Muscle of leg (tissue), 11 donors: Measurements from ENCODE around the gene CAMK2G. TPM values are rescaled to one million over a fixed set of nuclear protein-coding genes. Genes with fewer than 3 reads are reported as not detected.

Experiments used
- DNase-seq: peaks from one replicate; pipeline ENCODE4 v3.0.0; 2013
- H3K27ac ChIP-seq: one replicate; pipeline ENCODE4 v1.5.1; 2013; ENCODE audit warnings: mild to moderate bottlenecking, low read length, control low read depth
- H3K27me3 ChIP-seq: one replicate; pipeline ENCODE4 v1.6.1; 2013; ENCODE audit warnings: low read length; ENCODE audit not compliant: control insufficient read depth, insufficient read depth
- H3K36me3 ChIP-seq: one replicate; pipeline ENCODE4 v1.6.1; 2013; ENCODE audit warnings: low read length; ENCODE audit not compliant: control insufficient read depth, insufficient read depth
- H3K4me1 ChIP-seq: one replicate; pipeline ENCODE4 v1.6.1; 2013; ENCODE audit warnings: low read length; ENCODE audit not compliant: control insufficient read depth, insufficient read depth
- H3K4me3 ChIP-seq: one replicate; pipeline ENCODE4 v1.5.1; 2013; ENCODE audit warnings: low read length, control low read depth
- H3K9me3 ChIP-seq: replicated peaks from 2 replicates; pipeline ENCODE4 v1.6.1; 2013; ENCODE audit warnings: low read depth, low read length; ENCODE audit not compliant: control insufficient read depth
- WGBS: methylation state at CpG from one replicate; pipeline ENCODE4 v1.1.5; 2013; ENCODE audit warnings: missing lambda C conversion rate; ENCODE audit not compliant: insufficient coverage; 5-methylcytosine and 5-hydroxymethylcytosine counted together
- polyA plus RNA-seq, 8 donors: library from polyadenylated mRNA; unstranded; fragments of 120-200 nt; gene quantifications; one replicate each; pipeline versions ENCODE4 v1.2.1 to v1.2.3, GENCODE V29; 2013; ENCODE audit warnings: inconsistent platforms in 1 of 8, low replicate concordance in 1 of 8; ENCODE audit not compliant: insufficient read length in 8 of 8, insufficient read depth in 1 of 8
- total RNA-seq: library from RNA; stranded (reverse); fragments of 120-200 nt; gene quantifications from one replicate; pipeline ENCODE4 v1.2.4, GENCODE V29; 2013

The CAMK2G gene
- total and polyA plus RNA-seq, 9 donors = 18.4 to 34.7 (median 25.3) TPM

- Histone ChIP-seq H3K9me3 (no peaks in the 10 kb centered on the region), H3K4me3 (no peak overlapping the region), H3K4me1 (peaks cover 40% of the 10 kb centered on the region), H3K27ac (no peak overlapping the region), H3K27me3 (no peaks in the 10 kb centered on the region), H3K36me3 (peaks cover 65% of the 10 kb centered on the region)
- WGBS = 50% methylated on average over 2 of the region's 5 CpGs
- DNase-seq = no peak
Measured at GRCh38 chr10:73863039-73863817, 11.1 kb downstream of the CAMK2G start.

- no peak overlapping the region for H3K4me3 ChIP-seq
- 29% methylated on average over 4 of the region's 8 CpGs for WGBS
- peaks cover 28% of the 10 kb centered on the region for H3K4me1 ChIP-seq
Measured at GRCh38 chr10:73862011-73862410, 12.3 kb downstream of the CAMK2G start.

GRCh38 chr10:73859784-73860491, 14.4 kb downstream of the CAMK2G start:
- no peak overlapping the region for H3K4me3 ChIP-seq
- no peaks in the 10 kb centered on the region for H3K27me3 ChIP-seq
- peaks cover 9% of the 10 kb centered on the region for H3K4me1 ChIP-seq
- DNase-seq = no peak
- no peak overlapping the region for H3K27ac ChIP-seq
- no peaks in the 10 kb centered on the region for H3K9me3 ChIP-seq
- 87% methylated on average over 6 of the region's 7 CpGs for WGBS
- peaks cover 67% of the 10 kb centered on the region for H3K36me3 ChIP-seq

More at GRCh38 chr10:73862011-73862410, 12.3 kb downstream of the CAMK2G start:
- H3K9me3 ChIP-seq = no peaks in the 10 kb centered on the region
- H3K27me3 ChIP-seq = no peaks in the 10 kb centered on the region
- peaks cover 64% of the 10 kb centered on the region for H3K36me3 ChIP-seq
- no peak overlapping the region for H3K27ac ChIP-seq
- DNase-seq = no peak

GRCh38 chr10:73859428-73859783, 14.9 kb downstream of the CAMK2G start:
- Histone ChIP-seq H3K27me3 (no peaks in the 10 kb centered on the region), H3K27ac (no peak overlapping the region), H3K4me3 (no peak overlapping the region), H3K9me3 (no peaks in the 10 kb centered on the region), H3K4me1 (peaks cover 9% of the 10 kb centered on the region), H3K36me3 (peaks cover 69% of the 10 kb centered on the region)
- DNase-seq = no peak
- WGBS = 88% methylated on average over 5 of the region's 5 CpGs

- Histone ChIP-seq H3K4me1 (peaks cover 9% of the 10 kb centered on the region), H3K9me3 (no peaks in the 10 kb centered on the region), H3K27ac (no peak overlapping the region), H3K27me3 (no peaks in the 10 kb centered on the region), H3K36me3 (peaks cover 68% of the 10 kb centered on the region), H3K4me3 (no peak overlapping the region)
- 87% methylated on average over 10 of the region's 13 CpGs for WGBS
- DNase-seq = no peak
Measured at GRCh38 chr10:73858750-73859427, 15.5 kb downstream of the CAMK2G start.

GRCh38 chr10:73858013-73858708, 16.2 kb downstream of the CAMK2G start:
- whole genome bisulfite sequencing = 88% methylated on average over 8 of the region's 12 CpGs
- Histone ChIP-seq H3K4me1 (peaks cover 6% of the 10 kb centered on the region), H3K36me3 (peaks cover 70% of the 10 kb centered on the region)

GRCh38 chr10:73857446-73857845, 16.9 kb downstream of the CAMK2G start:
- no peaks in the 10 kb centered on the region for H3K9me3 ChIP-seq
- H3K4me3 ChIP-seq = no peak overlapping the region
- H3K36me3 ChIP-seq = peaks cover 71% of the 10 kb centered on the region
- H3K27ac ChIP-seq = no peak overlapping the region
- H3K4me1 ChIP-seq = peaks cover 3% of the 10 kb centered on the region
- H3K27me3 ChIP-seq = no peaks in the 10 kb centered on the region
- WGBS = 67% methylated on average over 6 of the region's 10 CpGs
- DNase-seq = no peak

More at GRCh38 chr10:73858013-73858708, 16.2 kb downstream of the CAMK2G start:
- H3K27me3 ChIP-seq = no peaks in the 10 kb centered on the region
- H3K9me3 ChIP-seq = no peaks in the 10 kb centered on the region
- no peak for DNase-seq
- H3K27ac ChIP-seq = no peak overlapping the region
- H3K4me3 ChIP-seq = no peak overlapping the region

GRCh38 chr10:73856261-73856660, 18.1 kb downstream of the CAMK2G start:
- Histone ChIP-seq H3K36me3 (peaks cover 76% of the 10 kb centered on the region), H3K4me1 (peaks cover 3% of the 10 kb centered on the region), H3K27ac (no peak overlapping the region), H3K27me3 (no peaks in the 10 kb centered on the region), H3K9me3 (no peaks in the 10 kb centered on the region), H3K4me3 (no peak overlapping the region)
- WGBS = 100% methylated on average over 3 of the region's 8 CpGs
- DNase-seq = no peak

- DNase-seq = no peak
- Histone ChIP-seq H3K9me3 (no peaks in the 10 kb centered on the region), H3K36me3 (peaks cover 77% of the 10 kb centered on the region), H3K27ac (no peak overlapping the region), H3K4me3 (no peak overlapping the region), H3K27me3 (no peaks in the 10 kb centered on the region), H3K4me1 (peaks cover 3% of the 10 kb centered on the region)
- 76% methylated on average over 4 of the region's 4 CpGs for WGBS
Measured at GRCh38 chr10:73855413-73855812, 18.9 kb downstream of the CAMK2G start.
